Measurements from ENCODE around the gene SH3RF1. TPM values are rescaled to one million over a fixed set of nuclear protein-coding genes. Genes with fewer than 3 reads are reported as not detected.

Gene SH3RF1
- total RNA-seq, 2 donors from 2014 or later, result 42.9 to 57.5 TPM

GRCh38 chr4:169167957-169168858, 102.5 kb downstream of the SH3RF1 start:
- Histone ChIP-seq H3K4me1 (replicated peaks) (no peaks in the 10 kb centered on the region), H3K27ac (peak overlapping the region; percentile 0 to 31), H3K36me3 (no peaks in the 10 kb centered on the region), H3K4me3 (no peak overlapping the region), H3K9me3 (no peaks in the 10 kb centered on the region), H3K27me3 (replicated peaks; ENCODE audit: insufficient read depth) (no peaks in the 10 kb centered on the region)
- TF ChIP-seq POLR2AphosphoS5 (IDR thresholded peaks at IDR 0.05), result peak; percentile 38
- TF ChIP-seq CTCF (IDR thresholded peaks at IDR 0.05), result no peak
- DNase-seq (ENCODE audit: low spot score), result no peak
- WGBS, result 55% methylated on average over 2 of the region's 2 CpGs
- intact Hi-C loops (cut with DNase I), result no loop called here

- Histone ChIP-seq H3K9me3 (no peaks in the 10 kb centered on the region), H3K27me3 (replicated peaks; ENCODE audit: insufficient read depth) (no peaks in the 10 kb centered on the region), H3K36me3 (no peaks in the 10 kb centered on the region), H3K4me3 (no peak overlapping the region), H3K27ac (no peak overlapping the region), H3K4me1 (replicated peaks) (no peaks in the 10 kb centered on the region)
- 94% methylated on average over 1 of the region's 1 CpG for WGBS
- TF ChIP-seq POLR2AphosphoS5 (IDR thresholded peaks at IDR 0.05) (no peak), POLR2A (IDR thresholded peaks at IDR 0.05) (no peak), CTCF (IDR thresholded peaks at IDR 0.05) (no peak)
- intact Hi-C loops (cut with DNase I), result no loop called here
- DNase-seq (ENCODE audit: low spot score), result no peak
Measured at GRCh38 chr4:169164669-169165415, 105.9 kb downstream of the SH3RF1 start.

GRCh38 chr4:169163947-169164668, 106.6 kb downstream of the SH3RF1 start:
- no peak for TF ChIP-seq POLR2AphosphoS5 (IDR thresholded peaks at IDR 0.05)
- TF ChIP-seq CTCF (IDR thresholded peaks at IDR 0.05), result no peak
- no peak for TF ChIP-seq POLR2A (IDR thresholded peaks at IDR 0.05)
- intact Hi-C loops (cut with DNase I), result no loop called here
- Histone ChIP-seq H3K27ac (no peak overlapping the region), H3K4me1 (replicated peaks) (no peaks in the 10 kb centered on the region), H3K4me3 (no peak overlapping the region), H3K27me3 (replicated peaks; ENCODE audit: insufficient read depth) (no peaks in the 10 kb centered on the region), H3K9me3 (no peaks in the 10 kb centered on the region), H3K36me3 (no peaks in the 10 kb centered on the region)
- no peak for DNase-seq (ENCODE audit: low spot score)

- TF ChIP-seq POLR2AphosphoS5 (IDR thresholded peaks at IDR 0.05), result no peak
- no peak for TF ChIP-seq CTCF (IDR thresholded peaks at IDR 0.05)
- no peak for TF ChIP-seq POLR2A (IDR thresholded peaks at IDR 0.05)
- no peaks in the 10 kb centered on the region for H3K27me3 ChIP-seq (replicated peaks; ENCODE audit: insufficient read depth)
Measured at GRCh38 chr4:169163495-169163894, 107.3 kb downstream of the SH3RF1 start.

More at GRCh38 chr4:169163495-169163894, 107.3 kb downstream of the SH3RF1 start:
- Histone ChIP-seq H3K36me3 (no peaks in the 10 kb centered on the region), H3K27ac (no peak overlapping the region), H3K4me1 (replicated peaks) (no peaks in the 10 kb centered on the region), H3K9me3 (no peaks in the 10 kb centered on the region), H3K4me3 (no peak overlapping the region)
- no peak for DNase-seq (ENCODE audit: low spot score)
- WGBS, result 79% methylated on average over 4 of the region's 4 CpGs
- intact Hi-C loops (cut with DNase I), result no loop called here

Data from prostate gland (tissue), 2 donors.